A549 (cell line): Measurements from ENCODE around the gene ITLN1. TPM values are rescaled to one million over a fixed set of nuclear protein-coding genes. Genes with fewer than 3 reads are reported as not detected.

Source experiments
- ATAC-seq, 2 experiments: fragments of 200-7000 bp in 1 of 2; fragments of >200 bp in 1 of 2; cut with Nextera tagmentation in 1 of 2; cut with Tn5 transposase in 1 of 2; 3 replicates each; pipeline versions ENCODE4 v1.8.0 to v1.9.1; 2018 to 2020; ENCODE audit warnings: mild to moderate bottlenecking in 1 of 2, moderate library complexity in 1 of 2
- CTCF ChIA-PET: fragments of 300-600 bp; sonication (Branson Sonifier 250); formaldehyde crosslinking; extraction: SDS; loops from one replicate; lab custom pipeline; 2021; ENCODE audit warnings: antibody characterized with exemption, inconsistent platforms; lab: Yijun Ruan, JAX
- POLR2A ChIA-PET: fragments of 350-600 bp; formaldehyde crosslinking; extraction: SDS; loops from one replicate; lab custom pipeline; 2021; ENCODE audit warnings: antibody characterized with exemption, inconsistent platforms; lab: Yijun Ruan, JAX
- DNase-seq, 2 experiments: peaks; one replicate each; pipeline versions ENCODE4 v3.0.0 to v3.0.0-alpha.2; 2011 to 2016; ENCODE audit warnings: low read depth in 1 of 2, low spot score in 1 of 2
- FAIRE-seq: peaks from 2 replicates; lab custom pipeline; 2011; peaks lifted over from hg19 to GRCh38; lab: Jason Lieb, UNC
- H3K27ac ChIP-seq, 2 experiments: fragments of >200 bp; sonication (Bioruptor Twin); formaldehyde crosslinking; 3 replicates each; pipeline ENCODE4 v1.5.1; 2016 to 2017
- H3K4me1 ChIP-seq: fragments of >200 bp; sonication (Bioruptor Twin); formaldehyde crosslinking; 3 replicates; pipeline ENCODE4 v1.6.1; 2016
- H3K4me2 ChIP-seq: fragments of >200 bp; sonication (Bioruptor Twin); formaldehyde crosslinking; 3 replicates; pipeline ENCODE4 v1.6.1; 2016
- H3K4me3 ChIP-seq: fragments of >200 bp; sonication (Bioruptor Twin); formaldehyde crosslinking; 3 replicates; pipeline ENCODE4 v1.5.1; 2016
- H3K9me3 ChIP-seq: fragments of >200 bp; sonication (Bioruptor Twin); formaldehyde crosslinking; 3 replicates; pipeline ENCODE4 v1.6.1; 2016
- BHLHE40 ChIP-seq: IDR thresholded peaks from 2 replicates; pipeline ENCODE4 v1.6.1; 2012; ENCODE audit warnings: low read depth, low read length, inconsistent platforms
- EP300 ChIP-seq, 2 experiments: fragments of >200 bp; sonication (Bioruptor Twin); formaldehyde crosslinking; IDR thresholded peaks; 2 replicates in 1 of 2; 3 replicates in 1 of 2; pipeline ENCODE4 v1.6.1; 2016 to 2017
- FOSB ChIP-seq: fragments of 250-450 bp; sonication (Bioruptor Pico); IDR thresholded peaks from 2 replicates; pipeline ENCODE4 v1.5.0; 2020; ENCODE audit warnings: mild to moderate bottlenecking, moderate library complexity
- FOSL2 ChIP-seq, 2 experiments: fragments of 450-650 bp in 1 of 2; fragments of >200 bp in 1 of 2; sonication (Bioruptor Twin) in 1 of 2; formaldehyde crosslinking; IDR thresholded peaks; 2 replicates each; pipeline versions ENCODE4 v1.5.0 to v1.6.1; 2016 to 2020; ENCODE audit warnings: mild to moderate bottlenecking in 1 of 2, moderate library complexity in 1 of 2
- FOXS1 ChIP-seq: fragments of 250-450 bp; sonication (Bioruptor Pico); IDR thresholded peaks from 2 replicates; pipeline ENCODE4 v1.5.0; 2020; ENCODE audit warnings: mild to moderate bottlenecking, moderate library complexity
- HEYL ChIP-seq: fragments of 250-450 bp; sonication (Bioruptor Pico); IDR thresholded peaks from 2 replicates; pipeline ENCODE4 v1.8.0; 2021; ENCODE audit warnings: mild to moderate bottlenecking, moderate library complexity
- HOXA7 ChIP-seq: fragments of 250-450 bp; sonication (Bioruptor Pico); IDR thresholded peaks from 2 replicates; pipeline ENCODE4 v1.5.0; 2020; ENCODE audit warnings: mild to moderate bottlenecking, moderate library complexity
- HOXB5 ChIP-seq: fragments of 250-450 bp; sonication (Bioruptor Pico); IDR thresholded peaks from 2 replicates; pipeline ENCODE4 v1.5.0; 2020; ENCODE audit warnings: mild to moderate bottlenecking, moderate library complexity
- KDM5A ChIP-seq: fragments of 200-600 bp; sonication (generic); IDR thresholded peaks from 2 replicates; pipeline ENCODE4 v1.6.1; 2016; ENCODE audit warnings: antibody characterized with exemption, mild to moderate bottlenecking
- MAFK ChIP-seq: fragments of 450-650 bp; IDR thresholded peaks from 2 replicates; pipeline ENCODE4 v1.6.1; 2014; ENCODE audit not compliant: partially characterized antibody
- MYC ChIP-seq: IDR thresholded peaks from 2 replicates; pipeline ENCODE4 v1.6.1; 2012; ENCODE audit warnings: mild to moderate bottlenecking, inconsistent platforms, low read length, improper control_type of control experiment, borderline replicate concordance
- NFE2L2 ChIP-seq: fragments of 150-350 bp; conservative IDR thresholded peaks from 2 replicates; pipeline ENCODE4 v1.6.1; 2014; ENCODE audit warnings: low read length
- NR3C1 ChIP-seq: fragments of >200 bp; sonication (Bioruptor Twin); formaldehyde crosslinking; IDR thresholded peaks from 3 replicates; pipeline ENCODE4 v1.6.1; 2017
- POLR2A ChIP-seq: IDR thresholded peaks from 2 replicates; pipeline ENCODE4 v1.6.1; 2012; ENCODE audit warnings: mild to moderate bottlenecking, low read length
- RAD21 ChIP-seq, 2 experiments: fragments of >200 bp in 1 of 2; sonication (Bioruptor Twin) in 1 of 2; formaldehyde crosslinking in 1 of 2; IDR thresholded peaks in 1 of 2; conservative IDR thresholded peaks in 1 of 2; 2 replicates in 1 of 2; 3 replicates in 1 of 2; pipeline ENCODE4 v1.6.1; 2012 to 2018; ENCODE audit warnings: inconsistent platforms in 1 of 2
- RARB ChIP-seq: fragments of 250-450 bp; sonication (Bioruptor Pico); IDR thresholded peaks from 2 replicates; pipeline ENCODE4 v1.8.0; 2021; ENCODE audit warnings: mild to moderate bottlenecking, moderate library complexity
- RFX5 ChIP-seq: fragments of 450-650 bp; IDR thresholded peaks from 2 replicates; pipeline ENCODE4 v1.7.1; 2014; ENCODE audit warnings: antibody characterized with exemption, mild to moderate bottlenecking, moderate library complexity
- TFCP2L1 ChIP-seq: fragments of 250-450 bp; sonication (Bioruptor Pico); IDR thresholded peaks from 2 replicates; pipeline ENCODE4 v1.5.0; 2021; ENCODE audit warnings: mild to moderate bottlenecking
- ZC3H11A ChIP-seq: fragments of 450-650 bp; IDR thresholded peaks from 2 replicates; pipeline ENCODE4 v1.6.1; 2014; ENCODE audit warnings: antibody characterized with exemption, mild to moderate bottlenecking
- ZFP36 ChIP-seq: fragments of 450-650 bp; IDR thresholded peaks from 2 replicates; pipeline ENCODE4 v1.6.1; 2014; ENCODE audit warnings: borderline replicate concordance; ENCODE audit not compliant: partially characterized antibody
- WGBS: methylation state at CpG from one replicate; pipeline ENCODE4 v1.1.6; 2017; ENCODE audit errors: missing lambda C conversion rate; 5-methylcytosine and 5-hydroxymethylcytosine counted together
- polyA plus RNA-seq, 4 experiments: library from polyadenylated mRNA; depleted of rRNA in 3 of 4; stranded (reverse); fragments of >200 nt; fragmentation: RNase III in 1 of 4; extraction: RNeasy Plus Mini Kit Qiagen cat#74134 plus additional on column Dnase treatment in 1 of 4; gene quantifications; 2 replicates in 3 of 4; 3 replicates in 1 of 4; pipeline ENCODE4 v1.2.3, GENCODE V29; 2011 to 2017
- TF ChIP-seq, protein P1 (sequence below): fragments of >200 bp; sonication (Bioruptor Twin); formaldehyde crosslinking; IDR thresholded peaks from 2 replicates; pipeline ENCODE4 v1.6.1; 2016
- TF ChIP-seq, protein P2 (sequence below): fragments of >200 bp; sonication (Bioruptor Twin); formaldehyde crosslinking; IDR thresholded peaks from 3 replicates; pipeline ENCODE4 v1.5.1; 2016
- TF ChIP-seq, protein P3 (sequence below): IDR thresholded peaks from 2 replicates; pipeline ENCODE4 v1.6.1; 2012
- TF ChIP-seq, protein P4 (sequence below): fragments of 150-350 bp; IDR thresholded peaks from 2 replicates; pipeline ENCODE4 v1.6.1; 2014; ENCODE audit warnings: low read depth, mild to moderate bottlenecking, low read length

ITLN1 gene
- polyA plus RNA-seq, 2 of the 4 experiments (the other 2 are of a cell fraction) = not detected

DNA sequence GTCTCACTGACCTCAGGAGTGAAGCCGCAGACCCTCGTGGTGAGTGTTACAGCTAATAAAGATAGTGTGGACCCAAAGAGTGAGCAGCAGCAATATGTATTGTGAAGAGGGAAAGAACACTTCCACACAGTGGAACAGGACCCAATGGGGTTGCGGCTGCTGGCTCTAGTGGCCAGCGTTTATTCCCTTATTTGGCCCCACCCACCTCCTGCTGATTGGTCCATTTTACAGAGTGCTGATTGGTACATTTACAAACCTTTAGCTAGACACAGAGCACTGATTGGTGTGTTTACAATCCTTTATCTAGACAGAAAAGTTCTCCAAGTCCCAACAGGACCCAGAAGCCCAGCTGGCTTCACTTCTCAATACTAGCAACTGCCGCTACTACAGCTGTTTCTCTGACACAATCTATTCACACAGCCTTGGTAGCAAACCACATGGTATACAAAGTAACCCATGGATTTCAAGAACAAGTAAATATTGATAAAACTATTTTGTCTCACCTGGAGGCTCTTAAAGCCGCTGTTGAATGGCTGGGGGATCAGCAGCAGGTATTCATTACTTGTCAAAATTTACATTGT lies 25.3 kb upstream of the ITLN1 start:
- POLR2A ChIA-PET = no interaction called here
- no peaks in the 10 kb centered on the region for H3K9me3 ChIP-seq
- FAIRE-seq (no peak), ATAC-seq (no peak), DNase-seq (no peak)
- no peak overlapping the region for H3K4me3 ChIP-seq
- no peak overlapping the region for H3K4me2 ChIP-seq
- CTCF ChIA-PET = interaction anchor here (1.0 to 1.5 kb wide), 4 partner anchors 41 to 80 kb away, joined by 3 to 5 read pairs (median 4); no protein-coding TSS in a partner anchor
- H3K27ac ChIP-seq = no peak overlapping the region
- TF ChIP-seq BHLHE40 = no peak
- TF ChIP-seq, protein P1, sequence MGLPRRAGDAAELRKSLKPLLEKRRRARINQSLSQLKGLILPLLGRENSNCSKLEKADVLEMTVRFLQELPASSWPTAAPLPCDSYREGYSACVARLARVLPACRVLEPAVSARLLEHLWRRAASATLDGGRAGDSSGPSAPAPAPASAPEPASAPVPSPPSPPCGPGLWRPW = no peak
- no peak for TF ChIP-seq FOXS1
- no peak for TF ChIP-seq RFX5
- no peak for TF ChIP-seq MAFK
- no peak for TF ChIP-seq HEYL (CRISPR knock-in tag)
- TF ChIP-seq FOSL2 (IDR thresholded peaks at IDR 0.05) = no peak
- no peak for TF ChIP-seq FOSL2 (CRISPR knock-in tag; IDR thresholded peaks at IDR 0.05)
- TF ChIP-seq NR3C1 = no peak
- no peak for TF ChIP-seq HOXB5
- TF ChIP-seq MYC = no peak
- no peak for TF ChIP-seq NFE2L2
- no peak for TF ChIP-seq EP300 (IDR thresholded peaks at IDR 0.05)
- TF ChIP-seq HOXA7 (CRISPR knock-in tag) = no peak
- no peak for TF ChIP-seq ZFP36
- no peak for TF ChIP-seq FOSB (CRISPR knock-in tag)
- TF ChIP-seq, all 56 proteins: peak for 0
- 40% methylated on average over 6 of the region's 6 CpGs for WGBS
- no peaks in the 10 kb centered on the region for H3K4me1 ChIP-seq

DNA sequence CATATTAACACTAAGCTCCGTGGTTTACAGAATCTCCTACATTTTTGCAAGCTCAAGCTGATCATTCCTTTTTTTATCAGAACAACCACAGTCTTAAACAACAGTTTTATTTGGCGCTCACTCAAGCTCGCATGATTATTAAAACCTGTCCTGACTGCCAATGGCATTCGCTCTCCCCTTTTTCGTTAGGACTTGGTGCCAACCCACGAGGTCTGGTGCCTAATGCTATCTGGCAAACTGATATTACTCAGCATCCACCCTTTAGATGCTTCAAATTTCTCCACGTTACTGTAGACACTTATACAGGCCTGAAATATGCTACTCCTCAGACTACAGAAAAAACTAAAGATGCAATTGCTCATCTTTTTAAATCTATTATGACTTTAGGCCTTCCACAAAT lies 23.0 kb upstream of the ITLN1 start:
- H3K4me3 ChIP-seq = no peak overlapping the region
- ChIA-PET POLR2A (no interaction called here), CTCF (no interaction called here)
- H3K4me1 ChIP-seq = no peaks in the 10 kb centered on the region
- no peak overlapping the region for H3K4me2 ChIP-seq
- no peaks in the 10 kb centered on the region for H3K9me3 ChIP-seq
- no peak for ATAC-seq
- DNase-seq = no peak
- peak; percentile 36 for FAIRE-seq
- H3K27ac ChIP-seq = no peak overlapping the region
- 55% methylated on average over 7 of the region's 7 CpGs for WGBS
- TF ChIP-seq KDM5A (no peak), RARB (CRISPR knock-in tag) (no peak), FOSL2 (IDR thresholded peaks at IDR 0.05) (no peak), FOSL2 (CRISPR knock-in tag; IDR thresholded peaks at IDR 0.05) (no peak), TFCP2L1 (no peak), EP300 (IDR thresholded peaks at IDR 0.05) (no peak), HOXA7 (CRISPR knock-in tag) (no peak), HOXB5 (no peak), ZC3H11A (no peak), RAD21 (conservative IDR thresholded peaks at IDR 0.05 in 1 of 2, IDR thresholded peaks at IDR 0.05 in 1 of 2) (no peak), POLR2A (no peak)
- TF ChIP-seq, protein P2, sequence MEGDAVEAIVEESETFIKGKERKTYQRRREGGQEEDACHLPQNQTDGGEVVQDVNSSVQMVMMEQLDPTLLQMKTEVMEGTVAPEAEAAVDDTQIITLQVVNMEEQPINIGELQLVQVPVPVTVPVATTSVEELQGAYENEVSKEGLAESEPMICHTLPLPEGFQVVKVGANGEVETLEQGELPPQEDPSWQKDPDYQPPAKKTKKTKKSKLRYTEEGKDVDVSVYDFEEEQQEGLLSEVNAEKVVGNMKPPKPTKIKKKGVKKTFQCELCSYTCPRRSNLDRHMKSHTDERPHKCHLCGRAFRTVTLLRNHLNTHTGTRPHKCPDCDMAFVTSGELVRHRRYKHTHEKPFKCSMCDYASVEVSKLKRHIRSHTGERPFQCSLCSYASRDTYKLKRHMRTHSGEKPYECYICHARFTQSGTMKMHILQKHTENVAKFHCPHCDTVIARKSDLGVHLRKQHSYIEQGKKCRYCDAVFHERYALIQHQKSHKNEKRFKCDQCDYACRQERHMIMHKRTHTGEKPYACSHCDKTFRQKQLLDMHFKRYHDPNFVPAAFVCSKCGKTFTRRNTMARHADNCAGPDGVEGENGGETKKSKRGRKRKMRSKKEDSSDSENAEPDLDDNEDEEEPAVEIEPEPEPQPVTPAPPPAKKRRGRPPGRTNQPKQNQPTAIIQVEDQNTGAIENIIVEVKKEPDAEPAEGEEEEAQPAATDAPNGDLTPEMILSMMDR = no peak
- TF ChIP-seq, protein P3, sequence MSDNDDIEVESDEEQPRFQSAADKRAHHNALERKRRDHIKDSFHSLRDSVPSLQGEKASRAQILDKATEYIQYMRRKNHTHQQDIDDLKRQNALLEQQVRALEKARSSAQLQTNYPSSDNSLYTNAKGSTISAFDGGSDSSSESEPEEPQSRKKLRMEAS = no peak
- TF ChIP-seq, protein P4, sequence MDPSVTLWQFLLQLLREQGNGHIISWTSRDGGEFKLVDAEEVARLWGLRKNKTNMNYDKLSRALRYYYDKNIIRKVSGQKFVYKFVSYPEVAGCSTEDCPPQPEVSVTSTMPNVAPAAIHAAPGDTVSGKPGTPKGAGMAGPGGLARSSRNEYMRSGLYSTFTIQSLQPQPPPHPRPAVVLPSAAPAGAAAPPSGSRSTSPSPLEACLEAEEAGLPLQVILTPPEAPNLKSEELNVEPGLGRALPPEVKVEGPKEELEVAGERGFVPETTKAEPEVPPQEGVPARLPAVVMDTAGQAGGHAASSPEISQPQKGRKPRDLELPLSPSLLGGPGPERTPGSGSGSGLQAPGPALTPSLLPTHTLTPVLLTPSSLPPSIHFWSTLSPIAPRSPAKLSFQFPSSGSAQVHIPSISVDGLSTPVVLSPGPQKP = no peak
- TF ChIP-seq, all 56 proteins: peak for 0
